ENCODE results near the gene DAP3.

- no peak for TF ChIP-seq CTCF (IDR thresholded peaks at IDR 0.05)
- no peak for TF ChIP-seq POLR2A (IDR thresholded peaks at IDR 0.05)
Measured at GRCh38 chr1:155725142-155725541, 36.3 kb downstream of the DAP3 start.
